ENCODE measurements around the gene OTX2.

Gene OTX2

GRCh38 chr14:56810147-56810719 is at the start of gene OTX2:
TSS of gene OTX2 (minus strand) at chr14:56810479. CDS start at chr14:56805456, 5,023 bp downstream.
- no peak for DNase-seq

GRCh38 chr14:56858422-56858821 is 48.1 kb upstream of the OTX2 start:
- DNase-seq = no peak

GRCh38 chr14:56857216-56857615 is 46.9 kb upstream of the OTX2 start:
- DNase-seq = no peak

- DNase-seq = peak in 15 of 56 donors; percentile 1 to 40 (median 8)
These were observed 45.7 kb upstream of the OTX2 start for GRCh38 chr14:56855891-56856461.

GRCh38 chr14:56854325-56854724 is 44.0 kb upstream of the OTX2 start:
- no peak for DNase-seq

GRCh38 chr14:56846970-56847930 is 37.0 kb upstream of the OTX2 start:
- no peak for DNase-seq

GRCh38 chr14:56844406-56845002 is 34.2 kb upstream of the OTX2 start:
- no peak for DNase-seq

GRCh38 chr14:56841611-56842010 is 31.3 kb upstream of the OTX2 start:
- no peak for DNase-seq

- no peak for DNase-seq
These were observed 29.9 kb upstream of the OTX2 start for GRCh38 chr14:56840221-56840620.

GRCh38 chr14:56829151-56829550 is 18.9 kb upstream of the OTX2 start:
- DNase-seq = no peak

GRCh38 chr14:56826214-56826613 is 15.9 kb upstream of the OTX2 start:
- DNase-seq = no peak

- no peak for DNase-seq
These were observed 11.7 kb upstream of the OTX2 start for GRCh38 chr14:56821805-56822610.

- DNase-seq = no peak
These were observed 10.9 kb upstream of the OTX2 start for GRCh38 chr14:56821177-56821576.

GRCh38 chr14:56817396-56817921 is 7.2 kb upstream of the OTX2 start:
- DNase-seq = no peak

GRCh38 chr14:56816574-56817391 is 6.5 kb upstream of the OTX2 start:
- no peak for DNase-seq

GRCh38 chr14:56815745-56816144 is 5.5 kb upstream of the OTX2 start:
- no peak for DNase-seq

GRCh38 chr14:56814969-56815700 is 4.9 kb upstream of the OTX2 start:
- no peak for DNase-seq

GRCh38 chr14:56814519-56814959 is 4.3 kb upstream of the OTX2 start:
- DNase-seq = no peak

- no peak for DNase-seq
These were observed 2.9 kb upstream of the OTX2 start for GRCh38 chr14:56813143-56813551.
